ENCODE results near the gene KLHL22.

DNA sequence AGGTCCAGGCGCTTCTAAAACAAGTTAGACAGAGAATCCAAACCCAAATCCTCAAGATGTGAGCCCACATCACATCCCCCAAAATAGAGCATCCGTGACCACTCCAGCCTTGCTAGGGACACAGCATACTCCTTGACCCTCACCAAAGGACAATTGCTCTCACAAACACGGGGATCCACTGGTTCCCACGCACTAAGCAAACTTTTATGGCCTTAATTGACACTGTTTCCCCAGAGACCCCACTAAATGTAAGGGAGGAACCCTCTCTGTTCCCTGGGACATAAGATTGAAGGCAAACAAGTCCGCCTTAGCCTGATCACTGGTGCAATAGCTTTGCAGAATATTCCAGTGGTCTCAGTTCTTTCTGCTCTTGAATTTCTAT lies 81.5 kb downstream of the KLHL22 start:
- TF ChIP-seq, protein P1, sequence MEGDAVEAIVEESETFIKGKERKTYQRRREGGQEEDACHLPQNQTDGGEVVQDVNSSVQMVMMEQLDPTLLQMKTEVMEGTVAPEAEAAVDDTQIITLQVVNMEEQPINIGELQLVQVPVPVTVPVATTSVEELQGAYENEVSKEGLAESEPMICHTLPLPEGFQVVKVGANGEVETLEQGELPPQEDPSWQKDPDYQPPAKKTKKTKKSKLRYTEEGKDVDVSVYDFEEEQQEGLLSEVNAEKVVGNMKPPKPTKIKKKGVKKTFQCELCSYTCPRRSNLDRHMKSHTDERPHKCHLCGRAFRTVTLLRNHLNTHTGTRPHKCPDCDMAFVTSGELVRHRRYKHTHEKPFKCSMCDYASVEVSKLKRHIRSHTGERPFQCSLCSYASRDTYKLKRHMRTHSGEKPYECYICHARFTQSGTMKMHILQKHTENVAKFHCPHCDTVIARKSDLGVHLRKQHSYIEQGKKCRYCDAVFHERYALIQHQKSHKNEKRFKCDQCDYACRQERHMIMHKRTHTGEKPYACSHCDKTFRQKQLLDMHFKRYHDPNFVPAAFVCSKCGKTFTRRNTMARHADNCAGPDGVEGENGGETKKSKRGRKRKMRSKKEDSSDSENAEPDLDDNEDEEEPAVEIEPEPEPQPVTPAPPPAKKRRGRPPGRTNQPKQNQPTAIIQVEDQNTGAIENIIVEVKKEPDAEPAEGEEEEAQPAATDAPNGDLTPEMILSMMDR (IDR thresholded peaks at IDR 0.05), result no peak
- no peak for TF ChIP-seq POLR2A (IDR thresholded peaks at IDR 0.05)

All from uterus (tissue), 2 donors.